Measurements from ENCODE around the gene FSTL4.

FSTL4 gene

DNA sequence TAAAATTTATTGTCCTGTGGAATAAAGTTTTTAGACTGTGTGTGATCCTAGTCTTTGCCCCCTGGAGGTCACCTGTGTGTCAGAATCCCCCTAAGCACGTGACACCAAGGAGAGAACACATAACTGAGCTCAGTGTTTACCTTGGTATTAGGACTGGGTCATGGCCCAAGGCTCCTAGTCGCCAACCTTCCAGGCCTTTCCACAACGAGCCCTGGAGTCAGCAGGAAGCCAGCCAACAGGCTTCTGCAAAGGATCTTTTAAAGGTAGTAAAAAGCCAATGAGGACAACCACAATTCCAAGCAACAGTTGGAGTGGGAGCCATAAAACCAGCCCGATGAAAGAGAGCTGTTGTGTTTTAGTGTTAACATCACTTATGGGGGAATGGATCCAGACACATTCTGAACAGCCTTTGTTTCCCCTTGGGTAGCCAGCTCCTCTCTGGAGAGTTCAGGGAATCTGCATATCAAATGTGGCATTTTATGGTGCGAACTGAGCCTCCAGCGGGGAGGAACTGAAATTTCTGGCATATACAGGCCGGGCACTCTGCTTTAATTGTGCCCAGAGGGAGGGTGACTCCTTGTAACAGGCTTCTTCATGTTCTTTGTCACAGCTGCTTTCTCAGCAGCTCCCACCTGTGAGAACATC is 239.9 kb downstream of the FSTL4 start:
- Histone ChIP-seq H3K79me2 (ENCODE audit: insufficient read depth, low read depth) (no peaks in the 10 kb centered on the region), H3K9ac (no peak overlapping the region), H4K20me1 (ENCODE audit: insufficient read depth) (no peaks in the 10 kb centered on the region), H2AFZ (ENCODE audit: low read depth) (no peak overlapping the region), H3K27me3 (ENCODE audit: insufficient read depth, low read depth) (no peaks in the 10 kb centered on the region), H3K4me3 (IDR thresholded peaks at IDR 0.05; ENCODE audit: insufficient read depth, low read depth, low read length) (no peak overlapping the region), H3K36me3 (ENCODE audit: insufficient read depth) (no peaks in the 10 kb centered on the region), H3K27ac (no peak overlapping the region), H3K4me1 (ENCODE audit: low read depth, poor library complexity, severe bottlenecking) (no peaks in the 10 kb centered on the region), H3K4me2 (no peak overlapping the region)
- TF ChIP-seq, protein P1, sequence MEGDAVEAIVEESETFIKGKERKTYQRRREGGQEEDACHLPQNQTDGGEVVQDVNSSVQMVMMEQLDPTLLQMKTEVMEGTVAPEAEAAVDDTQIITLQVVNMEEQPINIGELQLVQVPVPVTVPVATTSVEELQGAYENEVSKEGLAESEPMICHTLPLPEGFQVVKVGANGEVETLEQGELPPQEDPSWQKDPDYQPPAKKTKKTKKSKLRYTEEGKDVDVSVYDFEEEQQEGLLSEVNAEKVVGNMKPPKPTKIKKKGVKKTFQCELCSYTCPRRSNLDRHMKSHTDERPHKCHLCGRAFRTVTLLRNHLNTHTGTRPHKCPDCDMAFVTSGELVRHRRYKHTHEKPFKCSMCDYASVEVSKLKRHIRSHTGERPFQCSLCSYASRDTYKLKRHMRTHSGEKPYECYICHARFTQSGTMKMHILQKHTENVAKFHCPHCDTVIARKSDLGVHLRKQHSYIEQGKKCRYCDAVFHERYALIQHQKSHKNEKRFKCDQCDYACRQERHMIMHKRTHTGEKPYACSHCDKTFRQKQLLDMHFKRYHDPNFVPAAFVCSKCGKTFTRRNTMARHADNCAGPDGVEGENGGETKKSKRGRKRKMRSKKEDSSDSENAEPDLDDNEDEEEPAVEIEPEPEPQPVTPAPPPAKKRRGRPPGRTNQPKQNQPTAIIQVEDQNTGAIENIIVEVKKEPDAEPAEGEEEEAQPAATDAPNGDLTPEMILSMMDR (conservative IDR thresholded peaks at IDR 0.05; ENCODE audit: low read depth, low read length), result no peak

- Histone ChIP-seq H2AFZ (ENCODE audit: low read depth) (no peak overlapping the region), H3K9ac (no peak overlapping the region)
Observed at GRCh38 chr5:133371371-133372155, 240.8 kb downstream of the FSTL4 start.

DNA sequence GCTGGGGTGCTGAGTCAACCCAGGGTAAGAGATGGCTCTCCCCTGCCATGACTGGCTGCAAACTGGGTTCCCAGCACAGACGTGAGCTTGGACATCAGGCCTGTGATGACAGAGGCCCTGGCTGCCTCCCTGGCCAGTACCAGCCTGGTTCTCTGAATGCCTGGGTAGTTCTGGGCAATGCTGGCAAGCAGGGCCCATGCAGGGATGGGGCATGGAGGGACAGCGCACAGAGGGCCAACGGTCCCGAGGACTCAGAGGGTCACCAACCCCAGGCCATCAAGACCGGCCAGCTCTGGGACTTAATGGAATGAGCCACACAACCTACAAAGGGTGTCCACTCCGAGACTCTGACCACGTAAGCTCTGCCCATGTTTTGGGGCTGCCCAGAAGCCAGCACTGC is 241.4 kb downstream of the FSTL4 start:
- H3K27me3 ChIP-seq (ENCODE audit: insufficient read depth, low read depth), result no peaks in the 10 kb centered on the region
- no peaks in the 10 kb centered on the region for H3K36me3 ChIP-seq (ENCODE audit: insufficient read depth)
- H2AFZ ChIP-seq (ENCODE audit: low read depth), result no peak overlapping the region
- no peaks in the 10 kb centered on the region for H3K4me1 ChIP-seq (ENCODE audit: low read depth, poor library complexity, severe bottlenecking)
- no peak overlapping the region for H3K27ac ChIP-seq
- H3K4me3 ChIP-seq (IDR thresholded peaks at IDR 0.05; ENCODE audit: insufficient read depth, low read depth, low read length), result no peak overlapping the region
- no peak overlapping the region for H3K4me2 ChIP-seq
- no peaks in the 10 kb centered on the region for H3K79me2 ChIP-seq (ENCODE audit: insufficient read depth, low read depth)
- TF ChIP-seq, protein P1 (conservative IDR thresholded peaks at IDR 0.05; ENCODE audit: low read depth, low read length), result no peak
- H3K9ac ChIP-seq, result no peak overlapping the region
- H4K20me1 ChIP-seq (ENCODE audit: insufficient read depth), result no peaks in the 10 kb centered on the region

More at GRCh38 chr5:133371371-133372155, 240.8 kb downstream of the FSTL4 start:
- TF ChIP-seq, protein P1 (conservative IDR thresholded peaks at IDR 0.05; ENCODE audit: low read depth, low read length), result no peak
- Histone ChIP-seq H3K36me3 (ENCODE audit: insufficient read depth) (no peaks in the 10 kb centered on the region), H3K27me3 (ENCODE audit: insufficient read depth, low read depth) (no peaks in the 10 kb centered on the region), H3K4me3 (IDR thresholded peaks at IDR 0.05; ENCODE audit: insufficient read depth, low read depth, low read length) (no peak overlapping the region), H3K4me2 (no peak overlapping the region), H3K27ac (no peak overlapping the region), H3K79me2 (ENCODE audit: insufficient read depth, low read depth) (no peaks in the 10 kb centered on the region), H3K4me1 (ENCODE audit: low read depth, poor library complexity, severe bottlenecking) (no peaks in the 10 kb centered on the region), H4K20me1 (ENCODE audit: insufficient read depth) (no peaks in the 10 kb centered on the region)

- Histone ChIP-seq H3K9ac (no peak overlapping the region), H3K27me3 (ENCODE audit: insufficient read depth, low read depth) (no peaks in the 10 kb centered on the region), H3K4me1 (ENCODE audit: low read depth, poor library complexity, severe bottlenecking) (no peaks in the 10 kb centered on the region), H3K79me2 (ENCODE audit: insufficient read depth, low read depth) (no peaks in the 10 kb centered on the region), H2AFZ (ENCODE audit: low read depth) (no peak overlapping the region), H3K27ac (no peak overlapping the region), H3K4me3 (IDR thresholded peaks at IDR 0.05; ENCODE audit: insufficient read depth, low read depth, low read length) (no peak overlapping the region), H3K4me2 (no peak overlapping the region), H3K36me3 (ENCODE audit: insufficient read depth) (no peaks in the 10 kb centered on the region), H4K20me1 (ENCODE audit: insufficient read depth) (no peaks in the 10 kb centered on the region)
- TF ChIP-seq, protein P1 (conservative IDR thresholded peaks at IDR 0.05; ENCODE audit: low read depth, low read length), result no peak
Observed at GRCh38 chr5:133370036-133370831, 242.1 kb downstream of the FSTL4 start.

All from KMS-11 (cell line).